Parathyroid adenoma (tissue), 2 donors: Measurements from ENCODE around the gene FBXO36.
"Not testable (repeated sequence)": the region's sequence is repeated elsewhere in the genome, so short reads cannot be mapped to it uniquely, and the experiment has no call there.

Source experiments
- H2AFZ ChIP-seq: fragments of 300-600 bp; sonication (generic); one replicate; pipeline ENCODE4 v1.7.0; 2017; ENCODE audit warnings: antibody characterized with exemption, mild to moderate bottlenecking
- H3K27ac ChIP-seq: fragments of 300-600 bp; sonication (generic); one replicate; pipeline ENCODE4 v1.7.0; 2017
- H3K27me3 ChIP-seq: fragments of 300-600 bp; sonication (generic); one replicate; pipeline ENCODE4 v1.7.0; 2017; ENCODE audit warnings: low read length; ENCODE audit not compliant: control insufficient read depth, insufficient read depth
- H3K36me3 ChIP-seq: fragments of 300-600 bp; sonication (generic); one replicate; pipeline ENCODE4 v1.7.0; 2017; ENCODE audit warnings: low read length; ENCODE audit not compliant: control insufficient read depth, insufficient read depth
- H3K4me1 ChIP-seq: fragments of 300-600 bp; sonication (generic); one replicate; pipeline ENCODE4 v1.7.0; 2017; ENCODE audit warnings: control low read depth
- H3K4me2 ChIP-seq: fragments of 300-600 bp; sonication (generic); one replicate; pipeline ENCODE4 v1.7.0; 2017; ENCODE audit warnings: low read length
- H3K4me3 ChIP-seq: fragments of 300-600 bp; sonication (generic); one replicate; pipeline ENCODE4 v1.7.0; 2017; ENCODE audit warnings: low read depth, low read length
- H3K79me2 ChIP-seq: fragments of 300-600 bp; sonication (generic); one replicate; pipeline ENCODE4 v1.7.0; 2017; ENCODE audit warnings: control low read depth
- H3K9ac ChIP-seq: fragments of 300-600 bp; sonication (generic); one replicate; pipeline ENCODE4 v1.7.0; 2017; ENCODE audit warnings: mild to moderate bottlenecking
- H3K9me3 ChIP-seq: fragments of 300-600 bp; sonication (generic); one replicate; pipeline ENCODE4 v1.7.0; 2017; ENCODE audit warnings: low read length; ENCODE audit not compliant: control insufficient read depth
- TF ChIP-seq, protein P1 (sequence below): fragments of 300-600 bp; sonication (generic); IDR thresholded peaks from one replicate; pipeline ENCODE4 v1.7.0; 2017; ENCODE audit warnings: antibody characterized with exemption, mild to moderate bottlenecking
- donor health status: primary hyperparathyroidism.

FBXO36 gene

DNA sequence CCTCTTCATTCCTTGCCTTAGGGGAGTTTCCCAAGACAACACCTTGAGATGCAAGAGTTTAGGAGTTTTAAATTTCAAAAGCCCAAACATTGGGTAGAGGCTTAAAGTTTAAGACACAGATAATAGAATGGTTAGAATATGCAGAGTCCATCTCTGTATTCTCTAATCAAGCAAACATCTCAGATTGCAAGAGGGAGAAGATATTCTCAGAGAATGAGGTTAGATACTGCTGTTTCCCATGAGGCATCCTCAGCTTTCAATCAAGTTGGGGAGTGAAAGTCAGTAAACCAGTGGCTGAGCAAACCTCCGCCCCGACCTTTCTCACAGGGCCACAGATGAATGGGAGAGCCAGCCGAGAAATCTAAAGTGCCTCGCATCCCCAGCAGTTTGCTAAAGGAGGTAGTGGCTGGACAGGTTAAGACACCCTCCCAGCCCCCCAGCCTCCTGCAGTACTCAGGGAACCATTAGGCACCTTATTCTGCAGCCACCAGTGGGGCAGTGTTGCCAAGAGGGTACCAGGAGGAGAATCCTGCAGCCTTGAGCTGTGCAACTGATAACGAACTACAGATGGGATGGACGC, 30.0 kb downstream of the FBXO36 start:
- Histone ChIP-seq H3K4me2 (no peak overlapping the region), H3K79me2 (no peaks in the 10 kb centered on the region), H3K27ac (no peak overlapping the region), H3K4me3 (no peak overlapping the region), H3K4me1 (no peaks in the 10 kb centered on the region), H3K36me3 (no peaks in the 10 kb centered on the region), H3K9ac (no peak overlapping the region), H3K9me3 (no peaks in the 10 kb centered on the region), H2AFZ (no peak overlapping the region), H3K27me3 (no peaks in the 10 kb centered on the region)
- TF ChIP-seq, protein P1, sequence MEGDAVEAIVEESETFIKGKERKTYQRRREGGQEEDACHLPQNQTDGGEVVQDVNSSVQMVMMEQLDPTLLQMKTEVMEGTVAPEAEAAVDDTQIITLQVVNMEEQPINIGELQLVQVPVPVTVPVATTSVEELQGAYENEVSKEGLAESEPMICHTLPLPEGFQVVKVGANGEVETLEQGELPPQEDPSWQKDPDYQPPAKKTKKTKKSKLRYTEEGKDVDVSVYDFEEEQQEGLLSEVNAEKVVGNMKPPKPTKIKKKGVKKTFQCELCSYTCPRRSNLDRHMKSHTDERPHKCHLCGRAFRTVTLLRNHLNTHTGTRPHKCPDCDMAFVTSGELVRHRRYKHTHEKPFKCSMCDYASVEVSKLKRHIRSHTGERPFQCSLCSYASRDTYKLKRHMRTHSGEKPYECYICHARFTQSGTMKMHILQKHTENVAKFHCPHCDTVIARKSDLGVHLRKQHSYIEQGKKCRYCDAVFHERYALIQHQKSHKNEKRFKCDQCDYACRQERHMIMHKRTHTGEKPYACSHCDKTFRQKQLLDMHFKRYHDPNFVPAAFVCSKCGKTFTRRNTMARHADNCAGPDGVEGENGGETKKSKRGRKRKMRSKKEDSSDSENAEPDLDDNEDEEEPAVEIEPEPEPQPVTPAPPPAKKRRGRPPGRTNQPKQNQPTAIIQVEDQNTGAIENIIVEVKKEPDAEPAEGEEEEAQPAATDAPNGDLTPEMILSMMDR: no peak

DNA sequence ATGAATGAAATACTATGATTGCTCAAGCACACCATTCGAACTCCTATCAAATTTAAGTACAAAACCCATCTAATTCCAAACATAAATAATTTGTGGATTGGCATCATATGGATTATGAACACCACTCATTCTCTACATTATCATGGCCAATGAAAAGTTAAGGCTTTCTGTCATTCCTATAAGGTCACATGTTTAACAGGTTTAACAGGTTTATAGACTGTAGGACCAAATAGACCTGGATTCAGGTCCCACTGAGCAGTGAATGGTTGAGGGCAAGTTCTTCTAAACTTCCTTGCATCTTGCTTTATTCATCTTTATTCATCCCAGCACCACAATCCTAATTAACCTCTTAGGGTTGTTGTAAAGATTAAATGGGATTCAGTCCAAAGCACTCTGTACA, 33.4 kb downstream of the FBXO36 start:
- Histone ChIP-seq H2AFZ (no peak overlapping the region), H3K4me2 (no peak overlapping the region), H3K79me2 (no peaks in the 10 kb centered on the region)

DNA sequence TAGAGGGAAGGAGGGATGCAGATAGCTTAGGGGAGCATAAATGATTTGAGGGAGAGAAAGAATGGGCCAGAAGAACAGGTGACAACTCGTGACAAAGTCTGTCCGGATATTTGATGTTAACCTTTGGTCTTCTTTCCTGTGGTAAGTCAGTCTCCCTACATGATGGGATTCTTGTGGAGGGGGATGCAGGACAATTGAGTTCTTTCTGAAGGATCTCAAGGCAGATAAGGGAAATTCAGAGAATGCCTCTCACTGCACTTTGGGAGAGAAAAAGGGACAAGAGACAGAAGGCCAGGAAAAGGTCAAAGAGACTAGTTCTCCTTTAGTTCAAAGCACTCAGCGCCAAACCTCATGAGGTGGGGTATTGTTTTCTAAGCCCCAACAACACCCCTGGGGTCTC, 34.2 kb downstream of the FBXO36 start:
- Histone ChIP-seq H3K4me2 (no peak overlapping the region), H3K79me2 (no peaks in the 10 kb centered on the region)

More for the DNA sequence above, 33.4 kb downstream of the FBXO36 start:
- TF ChIP-seq, protein P1: no peak
- Histone ChIP-seq H3K36me3 (no peaks in the 10 kb centered on the region), H3K9ac (no peak overlapping the region), H3K27me3 (no peaks in the 10 kb centered on the region), H3K4me3 (no peak overlapping the region), H3K4me1 (no peaks in the 10 kb centered on the region), H3K27ac (no peak overlapping the region), H3K9me3 (no peaks in the 10 kb centered on the region)

DNA sequence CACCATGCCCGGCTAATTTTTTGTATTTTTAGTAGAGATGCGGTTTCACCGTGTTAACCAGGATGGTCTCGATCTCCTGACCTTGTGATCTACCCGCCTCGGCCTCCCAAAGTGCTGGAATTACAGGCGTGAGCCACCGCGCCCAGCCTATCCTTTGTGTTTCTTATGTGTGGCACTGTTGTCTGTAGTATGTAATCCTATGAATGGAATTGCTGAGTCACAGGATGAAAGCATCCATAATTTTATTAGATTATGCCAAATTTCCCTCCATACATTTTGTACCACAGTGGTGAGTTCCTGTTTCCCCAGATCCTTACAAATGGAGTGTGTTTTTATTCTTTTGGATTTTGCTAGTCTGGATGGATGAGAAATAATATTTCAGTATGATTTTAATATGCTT, 41.3 kb downstream of the FBXO36 start:
- H3K27ac ChIP-seq, H3K79me2 ChIP-seq, H3K9me3 ChIP-seq, H3K9ac ChIP-seq, H3K4me3 ChIP-seq, H3K36me3 ChIP-seq, H2AFZ ChIP-seq, H3K4me2 ChIP-seq, H3K27me3 ChIP-seq, H3K4me1 ChIP-seq: not testable (repeated sequence)

More for the DNA sequence above, 34.2 kb downstream of the FBXO36 start:
- H3K9ac ChIP-seq: no peak overlapping the region
- no peaks in the 10 kb centered on the region for H3K4me1 ChIP-seq
- no peaks in the 10 kb centered on the region for H3K27me3 ChIP-seq
- no peaks in the 10 kb centered on the region for H3K36me3 ChIP-seq
- H2AFZ ChIP-seq: no peak overlapping the region
- no peak overlapping the region for H3K27ac ChIP-seq
- TF ChIP-seq, protein P1: no peak
- no peaks in the 10 kb centered on the region for H3K9me3 ChIP-seq
- H3K4me3 ChIP-seq: no peak overlapping the region

DNA sequence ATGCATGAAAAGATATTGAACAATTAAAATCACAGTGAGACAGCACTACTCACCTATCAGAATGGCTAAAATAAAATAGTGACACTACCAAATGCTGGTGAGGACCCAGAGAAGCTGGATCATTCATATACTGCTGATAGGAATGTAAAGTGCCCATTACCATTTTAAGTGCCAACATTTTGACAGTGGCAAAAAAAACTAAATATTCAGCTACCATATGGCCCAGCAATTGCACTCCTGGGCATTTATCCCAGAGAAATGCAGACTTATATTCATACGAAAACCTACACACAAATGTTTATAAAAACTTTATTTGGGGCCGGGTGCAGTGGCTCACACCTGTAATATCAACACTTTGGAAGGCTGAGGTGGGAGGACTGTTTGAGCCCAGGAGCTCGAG, 47.6 kb downstream of the FBXO36 start:
- Histone ChIP-seq H2AFZ (no peak overlapping the region), H3K4me3 (no peak overlapping the region), H3K4me2 (no peak overlapping the region), H3K79me2 (no peaks in the 10 kb centered on the region), H3K9ac (no peak overlapping the region), H3K36me3 (no peaks in the 10 kb centered on the region), H3K27me3 (no peaks in the 10 kb centered on the region), H3K9me3 (no peaks in the 10 kb centered on the region), H3K4me1 (no peaks in the 10 kb centered on the region), H3K27ac (no peak overlapping the region)
- TF ChIP-seq, protein P1: no peak
